Measurements from ENCODE around the gene SMPDL3B.

DNA sequence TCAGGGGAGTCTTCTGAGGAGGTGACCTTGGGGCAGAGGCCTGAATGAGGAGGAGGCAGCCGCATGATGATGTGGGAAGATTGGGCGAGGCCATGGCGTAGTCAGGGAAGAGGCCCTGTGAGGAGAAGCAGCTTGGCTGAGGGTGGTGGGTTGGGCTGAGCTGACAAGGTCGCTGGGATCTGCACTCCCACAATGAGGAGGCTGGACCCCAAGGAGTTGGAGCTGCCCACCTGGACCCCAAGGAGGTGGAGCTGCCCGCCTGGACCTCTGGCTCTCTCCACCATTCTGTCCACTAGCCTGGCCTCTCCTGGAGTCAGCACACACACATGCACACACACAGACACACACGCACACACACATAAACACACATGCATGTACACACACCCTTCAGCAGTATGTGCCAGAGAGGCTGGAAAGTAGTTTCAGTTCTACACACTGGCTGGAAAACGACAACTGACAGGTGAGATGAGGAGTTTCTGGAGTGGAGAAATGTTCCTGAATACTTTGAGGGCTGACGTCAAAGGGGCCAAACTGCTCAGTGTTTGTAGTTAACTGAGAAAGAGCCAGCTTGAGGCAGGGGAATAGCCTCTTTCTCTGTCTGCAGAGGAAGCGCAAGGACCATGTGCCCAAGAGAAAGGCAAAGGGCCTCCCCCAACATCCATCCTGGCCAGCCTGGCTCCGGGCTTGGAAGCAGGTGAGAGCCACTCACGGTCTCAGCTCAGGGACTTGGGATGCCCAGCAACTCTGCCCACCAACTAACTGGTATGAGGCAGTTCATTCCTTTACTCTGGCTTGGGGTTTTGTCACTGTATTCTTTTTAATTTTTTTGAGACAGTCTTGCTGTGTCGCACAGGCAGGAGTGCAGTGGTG is 7.1 kb downstream of the SMPDL3B start:
- TF ChIP-seq, protein P1, sequence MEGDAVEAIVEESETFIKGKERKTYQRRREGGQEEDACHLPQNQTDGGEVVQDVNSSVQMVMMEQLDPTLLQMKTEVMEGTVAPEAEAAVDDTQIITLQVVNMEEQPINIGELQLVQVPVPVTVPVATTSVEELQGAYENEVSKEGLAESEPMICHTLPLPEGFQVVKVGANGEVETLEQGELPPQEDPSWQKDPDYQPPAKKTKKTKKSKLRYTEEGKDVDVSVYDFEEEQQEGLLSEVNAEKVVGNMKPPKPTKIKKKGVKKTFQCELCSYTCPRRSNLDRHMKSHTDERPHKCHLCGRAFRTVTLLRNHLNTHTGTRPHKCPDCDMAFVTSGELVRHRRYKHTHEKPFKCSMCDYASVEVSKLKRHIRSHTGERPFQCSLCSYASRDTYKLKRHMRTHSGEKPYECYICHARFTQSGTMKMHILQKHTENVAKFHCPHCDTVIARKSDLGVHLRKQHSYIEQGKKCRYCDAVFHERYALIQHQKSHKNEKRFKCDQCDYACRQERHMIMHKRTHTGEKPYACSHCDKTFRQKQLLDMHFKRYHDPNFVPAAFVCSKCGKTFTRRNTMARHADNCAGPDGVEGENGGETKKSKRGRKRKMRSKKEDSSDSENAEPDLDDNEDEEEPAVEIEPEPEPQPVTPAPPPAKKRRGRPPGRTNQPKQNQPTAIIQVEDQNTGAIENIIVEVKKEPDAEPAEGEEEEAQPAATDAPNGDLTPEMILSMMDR (IDR thresholded peaks at IDR 0.05): no peak
- TF ChIP-seq POLR2AphosphoS5 (IDR thresholded peaks at IDR 0.05): no peak
- TF ChIP-seq POLR2A (IDR thresholded peaks at IDR 0.05): no peak
- TF ChIP-seq EP300 (IDR thresholded peaks at IDR 0.05): no peak

Data from upper lobe of left lung (tissue), 4 donors.